H1 (cell line): ENCODE measurements around the gene KRTAP12-3. TPM values are rescaled to one million over a fixed set of nuclear protein-coding genes. Genes with fewer than 3 reads are reported as not detected.

ENCODE experiments used
- CTCF ChIA-PET: fragments of 300-600 bp; sonication (Branson Sonifier 250); formaldehyde crosslinking; loops from one replicate; lab custom pipeline; 2021; ENCODE audit not compliant: partially characterized antibody; lab: Charles Lee
- POLR2A ChIA-PET: fragments of 300-600 bp; sonication (Branson Sonifier 250); formaldehyde crosslinking; loops from one replicate; lab custom pipeline; 2021; ENCODE audit warnings: inconsistent platforms; ENCODE audit not compliant: partially characterized antibody; lab: Charles Lee
- DNase-seq, 2 experiments: peaks; one replicate each; pipeline versions ENCODE4 v3.0.0 to v3.0.0-alpha.2; 2010 to 2022; ENCODE audit warnings: low spot score in 2 of 2, low read depth in 1 of 2, mixed read lengths in 1 of 2
- FAIRE-seq: peaks from 2 replicates; lab custom pipeline; 2011; peaks lifted over from hg19 to GRCh38; lab: Jason Lieb, UNC
- H2AFZ ChIP-seq: 2 replicates; pipeline ENCODE4 v1.8.1; 2012; ENCODE audit warnings: low read length, inconsistent platforms
- H2AK5ac ChIP-seq: 2 replicates; pipeline ENCODE4 v1.6.1; 2013; ENCODE audit warnings: low read depth, low read length
- H2BK120ac ChIP-seq: replicated peaks from 2 replicates; pipeline ENCODE3; 2013; ENCODE audit warnings: low read depth, low read length, inconsistent platforms
- H2BK12ac ChIP-seq: 2 replicates; pipeline ENCODE4 v1.6.1; 2013; ENCODE audit warnings: low read depth, low read length
- H2BK15ac ChIP-seq: 2 replicates; pipeline ENCODE4 v1.6.1; 2013; ENCODE audit warnings: low read length
- H2BK20ac ChIP-seq: 2 replicates; pipeline ENCODE4 v1.6.1; 2013; ENCODE audit warnings: low read length
- H2BK5ac ChIP-seq: 2 replicates; pipeline ENCODE4 v1.6.1; 2013; ENCODE audit warnings: low read depth, low read length
- H3K14ac ChIP-seq: 2 replicates; pipeline ENCODE4 v1.6.1; 2013; ENCODE audit warnings: inconsistent platforms; ENCODE audit not compliant: insufficient read length
- H3K18ac ChIP-seq: 2 replicates; pipeline ENCODE4 v1.6.1; 2013; ENCODE audit warnings: low read length; ENCODE audit errors: extremely low read depth
- H3K23ac ChIP-seq: 2 replicates; pipeline ENCODE4 v1.6.1; 2013; ENCODE audit warnings: inconsistent platforms; ENCODE audit not compliant: insufficient read length
- H3K23me2 ChIP-seq: 2 replicates; pipeline ENCODE4 v1.6.1; 2013; ENCODE audit warnings: low read depth, low read length
- H3K27ac ChIP-seq: 2 replicates; pipeline ENCODE4 v1.6.1; 2011; ENCODE audit warnings: low read depth, low read length, inconsistent platforms
- H3K27me3 ChIP-seq, 4 experiments: replicated peaks in 1 of 4; 1 replicate in 1 of 4; 2 replicates in 3 of 4; pipeline versions ENCODE4 v1.6.1 to v1.8.1; 2011 to 2013; ENCODE audit warnings: low read length in 3 of 4, mild to moderate bottlenecking in 3 of 4, inconsistent platforms in 2 of 4, mixed read lengths in 2 of 4, moderate library complexity in 1 of 4; ENCODE audit not compliant: control insufficient read depth in 3 of 4, insufficient read depth in 3 of 4; ENCODE audit errors: extremely low read depth in 1 of 4
- H3K36me3 ChIP-seq, 4 experiments: 2 replicates each; pipeline versions ENCODE4 v1.6.1 to v1.8.1; 2011 to 2013; ENCODE audit warnings: mild to moderate bottlenecking in 4 of 4, low read length in 3 of 4, moderate library complexity in 2 of 4, control low read depth in 1 of 4, inconsistent platforms in 1 of 4; ENCODE audit not compliant: insufficient read depth in 4 of 4, control insufficient read depth in 2 of 4
- H3K4ac ChIP-seq: replicated peaks from 2 replicates; pipeline ENCODE3; 2013; ENCODE audit warnings: low read length, low read depth, mixed read lengths, inconsistent platforms; ENCODE audit not compliant: insufficient read length
- H3K4me1 ChIP-seq, 4 experiments: replicated peaks in 1 of 4; 1 replicate in 1 of 4; 2 replicates in 3 of 4; pipeline versions ENCODE4 v1.6.1 to v1.8.1; 2011 to 2013; ENCODE audit warnings: low read length in 3 of 4, inconsistent platforms in 2 of 4, mixed read lengths in 1 of 4; ENCODE audit not compliant: insufficient read depth in 4 of 4, control insufficient read depth in 3 of 4
- H3K4me2 ChIP-seq, 2 experiments: 2 replicates each; pipeline versions ENCODE4 v1.6.1 to v1.8.1; 2011 to 2013; ENCODE audit warnings: low read depth in 2 of 2, low read length in 2 of 2, control low read depth in 1 of 2, inconsistent platforms in 1 of 2, mild to moderate bottlenecking in 1 of 2; ENCODE audit not compliant: insufficient read depth in 1 of 2
- H3K4me3 ChIP-seq, 4 experiments: fragments of 200-600, 300-600 bp in 1 of 4; sonication (generic), shearing (Covaris generic), sonication (Bioruptor Twin) in 1 of 4; 2 replicates each; pipeline versions ENCODE4 v1.5.1 to v1.8.1; 2011 to 2016; ENCODE audit warnings: low read length in 4 of 4, low read depth in 3 of 4, control low read depth in 2 of 4, inconsistent platforms in 2 of 4, mild to moderate bottlenecking in 2 of 4, mixed read lengths in 1 of 4, moderate library complexity in 1 of 4; ENCODE audit not compliant: insufficient read depth in 2 of 4; ENCODE audit errors: extremely low read depth in 1 of 4
- H3K56ac ChIP-seq: replicated peaks from 2 replicates; pipeline ENCODE3; 2013; ENCODE audit warnings: low read depth, mild to moderate bottlenecking, mixed read lengths, low read length, inconsistent platforms; ENCODE audit not compliant: insufficient read length
- H3K79me1 ChIP-seq: 2 replicates; pipeline ENCODE4 v1.6.1; 2013; ENCODE audit warnings: low read depth, low read length, control low read depth
- H3K79me2 ChIP-seq, 2 experiments: 2 replicates each; pipeline versions ENCODE4 v1.6.1 to v1.8.1; 2012 to 2013; ENCODE audit warnings: low read length in 2 of 2, mild to moderate bottlenecking in 2 of 2, inconsistent platforms in 1 of 2; ENCODE audit not compliant: insufficient read depth in 2 of 2, control insufficient read depth in 1 of 2
- H3K9ac ChIP-seq, 4 experiments: replicated peaks in 1 of 4; 1 replicate in 1 of 4; 2 replicates in 3 of 4; pipeline versions ENCODE4 v1.6.1 to v1.8.1; 2011 to 2013; ENCODE audit warnings: low read depth in 3 of 4, low read length in 3 of 4, control low read depth in 2 of 4, mild to moderate bottlenecking in 2 of 4, moderate library complexity in 2 of 4, inconsistent platforms in 1 of 4; ENCODE audit errors: extremely low read depth in 1 of 4
- H3K9me3 ChIP-seq, 2 experiments: 2 replicates each; pipeline versions ENCODE4 v1.6.1 to v1.8.1; 2012 to 2013; ENCODE audit warnings: mild to moderate bottlenecking in 2 of 2, moderate library complexity in 2 of 2, control low read depth in 1 of 2, inconsistent platforms in 1 of 2, low read depth in 1 of 2, low read length in 1 of 2, mixed read lengths in 1 of 2; ENCODE audit not compliant: insufficient read depth in 2 of 2
- H4K20me1 ChIP-seq, 2 experiments: replicated peaks in 1 of 2; 2 replicates each; pipeline versions ENCODE3 to v1.8.1; 2011 to 2013; ENCODE audit warnings: inconsistent platforms in 2 of 2, low read length in 2 of 2, mild to moderate bottlenecking in 1 of 2; ENCODE audit not compliant: insufficient read depth in 2 of 2, control insufficient read depth in 1 of 2
- H4K5ac ChIP-seq: 2 replicates; pipeline ENCODE4 v1.6.1; 2013; ENCODE audit warnings: low read length, low read depth, mixed read lengths, inconsistent platforms; ENCODE audit not compliant: insufficient read length
- H4K8ac ChIP-seq: 2 replicates; pipeline ENCODE4 v1.8.0; 2013; ENCODE audit warnings: mild to moderate bottlenecking, moderate library complexity, low read length, inconsistent platforms; ENCODE audit not compliant: insufficient read depth; ENCODE audit errors: extremely low read depth
- H4K91ac ChIP-seq: replicated peaks from 2 replicates; pipeline ENCODE3; 2013; ENCODE audit warnings: low read length, mixed read lengths, inconsistent platforms; ENCODE audit not compliant: insufficient read length
- EZH2 ChIP-seq: fragments of 200-600 bp; sonication (generic); IDR thresholded peaks from 2 replicates; pipeline ENCODE4 v1.7.1; 2012; ENCODE audit warnings: low read depth, mild to moderate bottlenecking, moderate library complexity, low read length, inconsistent platforms; ENCODE audit not compliant: severe bottlenecking
- RNF2 ChIP-seq: fragments of 200-900, 300-1000 bp; sonication (generic); IDR thresholded peaks from 2 replicates; pipeline ENCODE4 v1.7.1; 2016; ENCODE audit warnings: borderline replicate concordance, low read depth, mild to moderate bottlenecking, antibody characterized with exemption, low read length; ENCODE audit not compliant: poor library complexity, severe bottlenecking; ENCODE audit errors: missing control alignments
- SAP30 ChIP-seq: fragments of 300-600 bp; sonication (generic); IDR thresholded peaks from 2 replicates; pipeline ENCODE4 v1.7.1; 2012; ENCODE audit warnings: low read length, moderate library complexity, mild to moderate bottlenecking, inconsistent platforms; ENCODE audit not compliant: insufficient read depth, insufficient replicate concordance
- SUZ12 ChIP-seq: fragments of 200-600 bp; sonication (generic); IDR thresholded peaks from 2 replicates; pipeline ENCODE4 v1.6.1; 2012; ENCODE audit warnings: mild to moderate bottlenecking, inconsistent platforms, low read length, moderate library complexity, mixed read lengths
- WGBS, 2 experiments: shearing (Covaris generic) in 1 of 2; methylation state at CpG; one replicate each; pipeline versions ENCODE4 v1.1.6 to v1.1.7; 2013 to 2015; ENCODE audit warnings: low lambda C conversion rate in 2 of 2, mixed read lengths in 2 of 2, inconsistent platforms in 1 of 2, low coverage in 1 of 2, missing lambda C conversion rate in 1 of 2; ENCODE audit not compliant: insufficient replicate concordance in 2 of 2, insufficient coverage in 1 of 2, insufficient read length in 1 of 2; ENCODE audit errors: extremely low coverage in 1 of 2, missing lambda C conversion rate in 1 of 2; 5-methylcytosine and 5-hydroxymethylcytosine counted together
- polyA plus RNA-seq, 7 experiments: library from polyadenylated mRNA; depleted of rRNA in 3 of 7; stranded (reverse) in 5 of 7; unstranded in 2 of 7; fragments of >200 nt in 5 of 7; fragments of 200-250 nt in 2 of 7; gene quantifications; 1 replicate in 5 of 7; 2 replicates in 1 of 7; 4 replicates in 1 of 7; pipeline versions ENCODE4 v1.2.1 to v1.2.3, GENCODE V29; 2011 to 2013; ENCODE audit warnings: missing spikeins in 2 of 7, mixed read lengths in 2 of 7
- total RNA-seq: library from RNA; stranded (reverse); fragmentation: NEBNext Ultra II Directional; extraction: Animal tissue kit (Norgen Biotek cat#: 25700); gene quantifications from 2 replicates; pipeline ENCODE4 v1.2.1, GENCODE V29; 2021

The KRTAP12-3 gene
- total and polyA plus RNA-seq, 2 of the 8 experiments (the other 6 are each of a cell fraction or from before 2014, with no cell fraction given): not detected

DNA sequence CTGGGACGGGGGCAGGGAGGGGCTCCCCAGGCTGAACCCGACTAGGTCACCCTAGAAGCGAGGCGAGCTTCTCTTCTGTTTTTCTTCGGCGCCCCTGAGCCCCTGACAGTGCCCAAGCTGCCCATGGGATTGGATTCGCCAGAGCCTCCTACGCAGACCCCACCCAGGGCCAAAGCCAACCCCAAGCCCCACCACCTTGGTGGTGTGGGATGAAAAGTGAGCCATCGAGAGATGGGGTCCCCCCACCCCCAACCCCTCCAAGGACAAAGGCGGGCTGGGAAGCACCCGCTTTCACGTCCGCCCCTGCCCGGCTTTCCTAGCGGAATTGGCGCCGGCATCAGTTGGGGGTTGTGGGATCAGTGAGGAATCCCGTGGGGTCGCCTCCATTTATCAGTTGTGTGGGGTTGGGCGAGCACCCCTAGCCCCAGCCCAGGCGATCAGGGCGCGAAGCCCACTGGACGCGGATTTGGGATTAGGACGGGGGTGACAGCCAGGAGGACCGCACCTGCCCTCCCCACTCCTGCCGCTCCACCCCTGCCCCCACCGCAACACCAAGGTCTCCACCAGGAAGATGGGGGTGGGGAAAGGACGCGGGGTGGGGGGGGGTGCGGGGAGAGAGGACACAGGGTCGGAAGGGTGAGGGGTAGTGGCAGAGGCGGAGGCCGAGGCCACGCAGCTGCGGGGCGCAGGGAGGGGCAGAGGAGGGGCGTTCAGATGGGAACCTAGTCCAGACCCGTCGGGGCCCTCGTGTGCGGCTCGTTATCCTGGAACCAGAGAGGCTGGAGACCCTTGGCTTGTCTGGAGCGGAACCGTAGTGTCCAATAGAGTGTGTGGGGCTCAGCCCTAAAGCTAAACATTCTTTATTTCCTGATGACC is 49.2 kb downstream of the KRTAP12-3 start:
- Histone ChIP-seq H2BK12ac (peak overlapping the region; percentile 100), H4K91ac (peak overlapping the region; percentile 100), H3K18ac (peak overlapping the region; percentile 99), H3K36me3 (no peaks in the 10 kb centered on the region), H3K9me3 (no peaks in the 10 kb centered on the region), H2BK5ac (peak overlapping the region; percentile 100; the same call in 1 of the 2 replicates), H4K20me1 (peaks cover 0 to 4% of the 10 kb centered on the region in 2 experiments), H3K79me1 (peaks cover 3% of the 10 kb centered on the region; the same call in 1 of the 2 replicates), H3K23ac (no peak overlapping the region), H3K56ac (peak overlapping the region; percentile 84), H2AK5ac (peak overlapping the region; percentile 100; the same call in 1 of the 2 replicates), H4K5ac (no peak overlapping the region), H3K9ac (peak overlapping the region in 2 of 4 experiments; percentile 54 to 68; a peak in 5 of 7 replicates), H2AFZ (no peak overlapping the region), H3K14ac (no peak overlapping the region), H3K4ac (peak overlapping the region; percentile 100), H2BK120ac (peak overlapping the region; percentile 100), H3K4me1 (peaks cover under 1 to 73% (median 61%) of the 10 kb centered on the region in 4 experiments), H3K4me3 (peak overlapping the region; percentile 34 to 58 (median 44)), H3K23me2 (peaks cover 44% of the 10 kb centered on the region), H3K79me2 (no peaks in the 10 kb centered on the region), H2BK20ac (0 out of 2 replicates have a peak overlapping the region, but pooled peaks have one; percentile 100), H2BK15ac (no peak overlapping the region; the same call in 1 of the 2 replicates), H3K27ac (no peak overlapping the region), H3K27me3 (peaks cover 22 to 53% (median 49%) of the 10 kb centered on the region in 4 experiments), H4K8ac (peak overlapping the region; percentile 96), H3K4me2 (peak overlapping the region; percentile 91 to 93)
- DNase-seq (peak in 1 of 2 experiments; percentile 69), FAIRE-seq (no peak)
- 1% methylated on average over 22 of the region's 46 CpGs; no CpG with 5 or more reads in 1 of the 2 experiments for WGBS, 2 experiments
- TF ChIP-seq RNF2 (peak; percentile 20), EZH2 (peak; percentile 54), SAP30 (no peak), SUZ12 (peak; percentile 21)
- CTCF ChIA-PET: interaction anchor here (1.0 kb wide), 1 partner anchor 86 kb away, joined by 3 read pairs; no protein-coding TSS in a partner anchor
- POLR2A ChIA-PET: interaction anchor here (0.9 to 1.2 kb wide), 4 partner anchors 9 to 196 kb away, joined by 3 read pairs; no protein-coding TSS in a partner anchor
